ENCODE data around the gene OPHN1.

DNA sequence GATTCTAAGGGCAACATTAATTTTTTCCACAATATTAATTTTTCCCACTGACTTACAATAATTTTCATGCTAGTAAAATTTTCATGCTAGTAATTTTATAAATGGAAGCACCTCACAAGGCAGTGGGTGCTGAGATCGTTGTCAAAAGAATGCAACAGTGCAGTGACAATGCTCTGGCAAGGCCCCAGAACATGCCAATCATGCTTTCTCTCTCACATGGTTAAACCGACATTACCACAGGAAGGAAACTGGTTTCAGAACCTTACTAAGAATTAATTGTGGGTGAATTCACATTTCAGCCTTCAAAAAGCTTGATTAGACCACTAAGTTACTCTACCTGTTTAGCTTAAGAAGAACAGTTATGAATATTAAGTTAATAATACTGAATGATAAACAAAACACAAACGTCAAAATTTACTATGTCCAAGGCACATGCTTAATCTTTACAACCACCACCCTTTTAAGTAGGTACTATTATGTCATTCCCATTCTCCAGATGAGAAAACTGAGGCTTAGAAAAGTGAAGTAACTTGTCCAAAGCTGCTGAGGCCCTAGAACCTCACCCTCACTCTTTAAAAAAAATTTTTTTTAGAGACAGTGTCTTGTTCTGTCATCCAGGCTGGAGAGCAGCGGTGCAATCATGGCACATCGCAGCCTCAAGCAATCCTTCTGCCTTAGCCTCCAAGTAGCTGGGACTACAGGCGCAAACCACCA lies 10.0 kb upstream of the OPHN1 start:
- TF ChIP-seq, protein P1, sequence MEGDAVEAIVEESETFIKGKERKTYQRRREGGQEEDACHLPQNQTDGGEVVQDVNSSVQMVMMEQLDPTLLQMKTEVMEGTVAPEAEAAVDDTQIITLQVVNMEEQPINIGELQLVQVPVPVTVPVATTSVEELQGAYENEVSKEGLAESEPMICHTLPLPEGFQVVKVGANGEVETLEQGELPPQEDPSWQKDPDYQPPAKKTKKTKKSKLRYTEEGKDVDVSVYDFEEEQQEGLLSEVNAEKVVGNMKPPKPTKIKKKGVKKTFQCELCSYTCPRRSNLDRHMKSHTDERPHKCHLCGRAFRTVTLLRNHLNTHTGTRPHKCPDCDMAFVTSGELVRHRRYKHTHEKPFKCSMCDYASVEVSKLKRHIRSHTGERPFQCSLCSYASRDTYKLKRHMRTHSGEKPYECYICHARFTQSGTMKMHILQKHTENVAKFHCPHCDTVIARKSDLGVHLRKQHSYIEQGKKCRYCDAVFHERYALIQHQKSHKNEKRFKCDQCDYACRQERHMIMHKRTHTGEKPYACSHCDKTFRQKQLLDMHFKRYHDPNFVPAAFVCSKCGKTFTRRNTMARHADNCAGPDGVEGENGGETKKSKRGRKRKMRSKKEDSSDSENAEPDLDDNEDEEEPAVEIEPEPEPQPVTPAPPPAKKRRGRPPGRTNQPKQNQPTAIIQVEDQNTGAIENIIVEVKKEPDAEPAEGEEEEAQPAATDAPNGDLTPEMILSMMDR (conservative IDR thresholded peaks at IDR 0.05; ENCODE audit: low read depth, low read length), result no peak
- no peak for TF ChIP-seq EZH2 (IDR thresholded peaks at IDR 0.05; ENCODE audit: borderline replicate concordance, low read depth, low read length, poor library complexity, severe bottlenecking)

All from A673 (cell line).